ENCODE measurements around the gene PDE4D. TPM values are rescaled to one million over a fixed set of nuclear protein-coding genes. Genes with fewer than 3 reads are reported as not detected.
A peak's percentile ranks its signal among the peaks of the same experiment; 100 is the strongest.

PDE4D gene
- total RNA-seq, 1 experiment from 2014 or later, result 3.3 TPM

GRCh38 chr5:59616413-59616812 lies 277.1 kb downstream of the PDE4D start:
- peaks cover 15% of the 10 kb centered on the region for H3K9me3 Mint-ChIP-seq
- no peak overlapping the region for H3K4me3 Mint-ChIP-seq
- TF ChIP-seq ERG (CRISPR knock-in tag; IDR thresholded peaks at IDR 0.05) (no peak), E2F5 (CRISPR knock-in tag; IDR thresholded peaks at IDR 0.05) (no peak), SMAD3 (CRISPR knock-in tag; IDR thresholded peaks at IDR 0.05; ENCODE audit: borderline replicate concordance) (no peak)
- H3K36me3 Mint-ChIP-seq, result no peaks in the 10 kb centered on the region
- DNase-seq (ENCODE audit: low spot score) (no peak), ATAC-seq (no peak)
- ChIA-PET CTCF (interaction anchor here (0.8 kb wide), 1 partner anchor 57 kb away, joined by 3 read pairs; no protein-coding TSS in a partner anchor), POLR2A (no interaction called here)
- no peak overlapping the region for H3K27ac Mint-ChIP-seq
- H3K4me1 Mint-ChIP-seq, result peaks cover 30% of the 10 kb centered on the region
- no peaks in the 10 kb centered on the region for H3K27me3 Mint-ChIP-seq (ENCODE audit: low read depth)

GRCh38 chr5:59615272-59615671 lies 278.3 kb downstream of the PDE4D start:
- Mint-ChIP-seq H3K9me3 (peaks cover 15% of the 10 kb centered on the region), H3K4me3 (no peak overlapping the region), H3K4me1 (peaks cover 29% of the 10 kb centered on the region), H3K27ac (peak overlapping the region; percentile 14; the same call in 1 of the 2 replicates), H3K27me3 (ENCODE audit: low read depth) (no peaks in the 10 kb centered on the region), H3K36me3 (no peaks in the 10 kb centered on the region)
- TF ChIP-seq HMGXB4 (CRISPR knock-in tag; IDR thresholded peaks at IDR 0.05) (no peak), ZNF416 (CRISPR knock-in tag; IDR thresholded peaks at IDR 0.05) (no peak), FOXK1 (CRISPR knock-in tag; IDR thresholded peaks at IDR 0.05) (no peak)
- POLR2A ChIA-PET, result interaction anchor here (0.6 kb wide), 1 partner anchor 71 kb away, joined by 3 read pairs; no protein-coding TSS in a partner anchor
- CTCF ChIA-PET, result interaction anchor here (0.8 kb wide), 1 partner anchor 58 kb away, joined by 3 read pairs; no protein-coding TSS in a partner anchor
- ATAC-seq (no peak), DNase-seq (ENCODE audit: low spot score) (no peak)

GRCh38 chr5:59609501-59610265 lies 283.8 kb downstream of the PDE4D start:
- H3K36me3 Mint-ChIP-seq, result no peaks in the 10 kb centered on the region
- no peak for TF ChIP-seq MLX (CRISPR knock-in tag; IDR thresholded peaks at IDR 0.05)
- no peak for TF ChIP-seq ZNF532 (CRISPR knock-in tag; IDR thresholded peaks at IDR 0.05; ENCODE audit: borderline replicate concordance)
- TF ChIP-seq HMGXB4 (CRISPR knock-in tag; IDR thresholded peaks at IDR 0.05), result no peak
- TF ChIP-seq ARID4B (CRISPR knock-in tag; IDR thresholded peaks at IDR 0.05; ENCODE audit: borderline replicate concordance), result no peak
- no peak for TF ChIP-seq MAX (CRISPR knock-in tag; IDR thresholded peaks at IDR 0.05)
- no peak for TF ChIP-seq ZNF219 (CRISPR knock-in tag; IDR thresholded peaks at IDR 0.05; ENCODE audit: borderline replicate concordance)
- no peak for TF ChIP-seq ZBTB21 (CRISPR knock-in tag; IDR thresholded peaks at IDR 0.05; ENCODE audit: borderline replicate concordance)
- no peak for TF ChIP-seq FOXJ3 (CRISPR knock-in tag; IDR thresholded peaks at IDR 0.05; ENCODE audit: borderline replicate concordance)

More at GRCh38 chr5:59609501-59610265, 283.8 kb downstream of the PDE4D start:
- ATAC-seq, result no peak
- ChIA-PET POLR2A (no interaction called here), CTCF (interaction anchor here (0.9 kb wide), 1 partner anchor 104 kb away, joined by 3 read pairs; no protein-coding TSS in a partner anchor)
- H3K27me3 Mint-ChIP-seq (ENCODE audit: low read depth), result no peaks in the 10 kb centered on the region
- no peak overlapping the region for H3K4me3 Mint-ChIP-seq
- no peaks in the 10 kb centered on the region for H3K9me3 Mint-ChIP-seq
- no peak overlapping the region for H3K27ac Mint-ChIP-seq
- DNase-seq (ENCODE audit: low spot score), result no peak
- H3K4me1 Mint-ChIP-seq, result peaks cover 32% of the 10 kb centered on the region
